Sigmoid colon (tissue), 4 donors: Measurements from ENCODE around the gene ZDHHC13.

ENCODE experiments used
- POLR2AphosphoS5 ChIP-seq, 4 donors: sonication (generic); formaldehyde crosslinking; IDR thresholded peaks; one replicate each; pipeline ENCODE4 v1.6.1; 2017; ENCODE audit warnings: antibody characterized with exemption in 4 of 4
- TF ChIP-seq, protein P1 (sequence below), 4 experiments: fragments of 450-650 bp in 3 of 4; fragments of 200-600 bp in 1 of 4; IDR thresholded peaks; one replicate each; pipeline ENCODE4 v1.5.1; 2016 to 2019; ENCODE audit warnings: antibody characterized with exemption in 4 of 4, mild to moderate bottlenecking in 3 of 4, moderate library complexity in 2 of 4

DNA sequence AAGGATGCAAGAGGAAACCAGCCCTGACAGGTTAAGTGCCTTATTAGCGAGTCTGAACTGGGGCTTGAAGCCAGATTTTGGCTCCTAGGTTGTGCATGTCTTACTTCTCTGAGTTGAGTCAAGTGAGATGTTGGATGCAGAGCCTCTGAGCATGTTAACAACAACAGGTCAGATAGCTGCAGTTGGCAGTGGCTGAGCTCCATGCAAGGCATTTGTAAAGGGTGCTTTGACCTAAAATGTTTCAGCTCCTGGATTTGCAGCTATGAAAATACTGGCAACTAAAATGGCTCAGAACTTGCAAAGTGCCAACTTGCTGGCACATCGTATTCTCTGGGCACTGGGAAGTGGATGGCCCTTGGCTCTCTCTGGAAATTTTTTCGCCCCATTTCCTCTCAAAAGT lies 101.2 kb downstream of the ZDHHC13 start:
- no peak for TF ChIP-seq POLR2AphosphoS5 (IDR thresholded peaks at IDR 0.05)
- TF ChIP-seq, protein P1, sequence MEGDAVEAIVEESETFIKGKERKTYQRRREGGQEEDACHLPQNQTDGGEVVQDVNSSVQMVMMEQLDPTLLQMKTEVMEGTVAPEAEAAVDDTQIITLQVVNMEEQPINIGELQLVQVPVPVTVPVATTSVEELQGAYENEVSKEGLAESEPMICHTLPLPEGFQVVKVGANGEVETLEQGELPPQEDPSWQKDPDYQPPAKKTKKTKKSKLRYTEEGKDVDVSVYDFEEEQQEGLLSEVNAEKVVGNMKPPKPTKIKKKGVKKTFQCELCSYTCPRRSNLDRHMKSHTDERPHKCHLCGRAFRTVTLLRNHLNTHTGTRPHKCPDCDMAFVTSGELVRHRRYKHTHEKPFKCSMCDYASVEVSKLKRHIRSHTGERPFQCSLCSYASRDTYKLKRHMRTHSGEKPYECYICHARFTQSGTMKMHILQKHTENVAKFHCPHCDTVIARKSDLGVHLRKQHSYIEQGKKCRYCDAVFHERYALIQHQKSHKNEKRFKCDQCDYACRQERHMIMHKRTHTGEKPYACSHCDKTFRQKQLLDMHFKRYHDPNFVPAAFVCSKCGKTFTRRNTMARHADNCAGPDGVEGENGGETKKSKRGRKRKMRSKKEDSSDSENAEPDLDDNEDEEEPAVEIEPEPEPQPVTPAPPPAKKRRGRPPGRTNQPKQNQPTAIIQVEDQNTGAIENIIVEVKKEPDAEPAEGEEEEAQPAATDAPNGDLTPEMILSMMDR (IDR thresholded peaks at IDR 0.05): no peak
